Chondrocyte (in vitro differentiated cells): ENCODE results near the gene PIGT. TPM values are rescaled to one million over a fixed set of nuclear protein-coding genes. Genes with fewer than 3 reads are reported as not detected.

Experiments used
- DNase-seq: peaks from one replicate; pipeline ENCODE4 v3.0.0; 2021; ENCODE audit warnings: mixed read lengths, low spot score
- H3K27ac Mint-ChIP-seq: one replicate; pipeline ENCODE4 v1.8.0; 2021; ENCODE audit warnings: mild to moderate bottlenecking, moderate library complexity, mixed read lengths; ENCODE audit not compliant: unreplicated experiment
- H3K27me3 Mint-ChIP-seq: 2 replicates; pipeline ENCODE4 v1.8.0; 2021; ENCODE audit warnings: low read depth, mixed read lengths
- H3K36me3 Mint-ChIP-seq: 2 replicates; pipeline ENCODE4 v1.8.0; 2021; ENCODE audit warnings: low read depth, mixed read lengths
- H3K4me1 Mint-ChIP-seq: 2 replicates; pipeline ENCODE4 v1.8.0; 2021; ENCODE audit warnings: low read depth, mild to moderate bottlenecking, mixed read lengths
- H3K4me3 Mint-ChIP-seq: one replicate; pipeline ENCODE4 v1.8.0; 2021; ENCODE audit warnings: mild to moderate bottlenecking, moderate library complexity, mixed read lengths; ENCODE audit not compliant: unreplicated experiment
- H3K9me3 Mint-ChIP-seq: 2 replicates; pipeline ENCODE4 v1.8.0; 2021; ENCODE audit warnings: low read depth, mixed read lengths
- CTCF ChIP-seq: fragments of 200-600 bp; sonication (generic); IDR thresholded peaks from 2 replicates; pipeline ENCODE4 v1.5.0; 2021; ENCODE audit warnings: antibody characterized with exemption, mild to moderate bottlenecking, moderate library complexity
- total RNA-seq: library from RNA; stranded (reverse); gene quantifications from 3 replicates; pipeline ENCODE4 v1.2.1, GENCODE V29; 2021

The PIGT gene
- total RNA-seq, 1 donor from 2014 or later: 105 TPM

- Mint-ChIP-seq H3K9me3 (no peaks in the 10 kb centered on the region), H3K4me3 (peak overlapping the region; percentile 85), H3K27me3 (no peaks in the 10 kb centered on the region), H3K27ac (peak overlapping the region; percentile 87), H3K36me3 (peaks cover 19% of the 10 kb centered on the region), H3K4me1 (peaks cover 19% of the 10 kb centered on the region)
- no peak for DNase-seq
- TF ChIP-seq CTCF: no peak
These were observed 8.7 kb upstream of the PIGT start for GRCh38 chr20:45407067-45407745.

GRCh38 chr20:45407783-45408645 lies 7.9 kb upstream of the PIGT start, which contains the start of gene DBNDD2:
TSS of gene DBNDD2 (plus strand) at chr20:45408289. CDS start at chr20:45408468, 179 bp downstream.
- Mint-ChIP-seq H3K9me3 (no peaks in the 10 kb centered on the region), H3K4me1 (peaks cover 19% of the 10 kb centered on the region), H3K36me3 (peaks cover 19% of the 10 kb centered on the region), H3K4me3 (peak within 1 kb of the TSS; percentile 85), H3K27ac (peak within 1 kb of the TSS; percentile 87), H3K27me3 (no peaks in the 10 kb centered on the region)
- no peak for TF ChIP-seq CTCF
- no peak for DNase-seq

GRCh38 chr20:45408646-45409213 lies 7.2 kb upstream of the PIGT start:
- no peak for TF ChIP-seq CTCF
- Mint-ChIP-seq H3K36me3 (peaks cover 19% of the 10 kb centered on the region), H3K4me3 (no peak overlapping the region), H3K27me3 (no peaks in the 10 kb centered on the region), H3K27ac (no peak overlapping the region), H3K4me1 (peaks cover 19% of the 10 kb centered on the region), H3K9me3 (no peaks in the 10 kb centered on the region)
- no peak for DNase-seq

GRCh38 chr20:45409521-45410272 lies 6.2 kb upstream of the PIGT start:
- H3K9me3 Mint-ChIP-seq: no peaks in the 10 kb centered on the region
- TF ChIP-seq CTCF: no peak
- DNase-seq: no peak
- no peaks in the 10 kb centered on the region for H3K27me3 Mint-ChIP-seq
- H3K4me1 Mint-ChIP-seq: peaks cover 19% of the 10 kb centered on the region
- peaks cover 19% of the 10 kb centered on the region for H3K36me3 Mint-ChIP-seq
- no peak overlapping the region for H3K27ac Mint-ChIP-seq
- no peak overlapping the region for H3K4me3 Mint-ChIP-seq

- Mint-ChIP-seq H3K27me3 (no peaks in the 10 kb centered on the region), H3K4me1 (peaks cover 24% of the 10 kb centered on the region), H3K27ac (no peak overlapping the region), H3K36me3 (peaks cover 19% of the 10 kb centered on the region), H3K9me3 (no peaks in the 10 kb centered on the region), H3K4me3 (no peak overlapping the region)
- no peak for DNase-seq
- no peak for TF ChIP-seq CTCF
These were observed 5.1 kb upstream of the PIGT start for GRCh38 chr20:45410887-45411286.
